C4-2B (cell line): Measurements from ENCODE around the gene CCS.

Experiments
- CTCF ChIP-seq: fragments of 450-650 bp; conservative IDR thresholded peaks from 2 replicates; pipeline ENCODE4 v1.5.1; 2017; ENCODE audit warnings: mild to moderate bottlenecking
- ZFX ChIP-seq: fragments of 450-650 bp; IDR thresholded peaks from 2 replicates; pipeline ENCODE4 v1.6.1; 2017

DNA sequence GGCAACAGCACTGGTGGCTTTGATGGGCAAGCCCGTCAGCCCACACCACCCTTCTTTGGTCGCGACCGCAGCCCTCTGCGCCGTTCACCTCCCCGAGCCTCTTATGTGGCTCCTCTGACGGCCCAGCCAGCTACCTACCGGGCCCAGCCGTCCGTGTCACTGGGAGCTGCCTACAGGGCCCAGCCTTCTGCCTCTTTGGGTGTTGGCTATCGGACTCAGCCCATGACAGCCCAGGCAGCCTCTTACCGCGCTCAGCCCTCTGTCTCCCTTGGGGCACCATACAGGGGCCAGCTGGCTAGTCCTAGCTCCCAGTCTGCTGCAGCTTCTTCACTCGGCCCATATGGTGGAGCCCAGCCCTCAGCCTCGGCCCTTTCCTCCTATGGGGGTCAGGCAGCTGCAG is 31.5 kb downstream of the CCS start:
- TF ChIP-seq CTCF (no peak), ZFX (no peak)
